ENCODE measurements around the gene PTPN18. TPM values are rescaled to one million over a fixed set of nuclear protein-coding genes. Genes with fewer than 3 reads are reported as not detected.
A peak's percentile ranks its signal among the peaks of the same experiment; 100 is the strongest.

The PTPN18 gene
- total and polyA plus RNA-seq, 2 donors (not counting 1 experiment from before 2014, with no cell fraction given) = 9.6 to 18.1 TPM

DNA sequence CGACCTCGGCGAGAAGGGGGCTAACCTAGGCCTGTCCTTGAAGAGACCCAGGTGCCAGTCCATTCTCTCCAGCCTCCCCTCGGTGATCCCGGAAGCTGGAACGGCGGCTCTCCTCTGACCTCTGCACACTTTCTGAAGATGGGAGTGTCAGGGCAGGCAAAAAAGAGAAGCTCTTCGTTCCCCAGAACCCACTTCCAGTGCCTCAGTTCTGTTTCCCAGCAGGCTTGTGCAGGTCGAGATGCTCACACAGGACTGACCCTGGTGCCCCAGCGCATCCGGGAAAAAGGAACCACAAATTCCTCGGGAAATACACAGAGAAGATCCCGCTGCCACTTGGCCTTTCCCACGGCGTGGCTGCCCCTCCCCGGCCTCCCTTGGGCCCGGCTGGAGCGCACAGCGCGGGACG, 681 bp upstream of the PTPN18 start:
- Histone ChIP-seq H3K4me1 (ENCODE audit: control insufficient read depth, extremely low read depth, insufficient read depth, low read length) (peaks cover 2% of the 10 kb centered on the region), H2AFZ (ENCODE audit: low read length) (peak overlapping the region; percentile 77), H3K4me2 (ENCODE audit: extremely low read depth, insufficient read depth, low read length) (peak overlapping the region; percentile 76), H4K20me1 (ENCODE audit: control insufficient read depth, extremely low read depth, insufficient read depth, low read length) (no peaks in the 10 kb centered on the region), H3K27me3 (ENCODE audit: control insufficient read depth, insufficient read depth, low read length) (no peaks in the 10 kb centered on the region), H3K9me3 (ENCODE audit: control insufficient read depth, insufficient read depth, low read depth, low read length) (no peaks in the 10 kb centered on the region), H3K36me3 (ENCODE audit: control insufficient read depth, insufficient read depth, low read length) (no peaks in the 10 kb centered on the region), H3K4me3 (replicated peaks in 1 of 4; ENCODE audit: control extremely low read depth in 1 of 4, insufficient read depth in 1 of 4, low read depth in 3 of 4, low read length in 4 of 4) (peak overlapping the region; percentile 45 to 73 (median 55)), H3K27ac (ENCODE audit: insufficient read depth, low read length) (peak overlapping the region; percentile 37), H3K79me2 (ENCODE audit: control insufficient read depth, insufficient read depth, low read length) (no peaks in the 10 kb centered on the region), H3K9ac (ENCODE audit: insufficient read depth, low read length) (peak overlapping the region; percentile 74)
- TF ChIP-seq, protein P1, sequence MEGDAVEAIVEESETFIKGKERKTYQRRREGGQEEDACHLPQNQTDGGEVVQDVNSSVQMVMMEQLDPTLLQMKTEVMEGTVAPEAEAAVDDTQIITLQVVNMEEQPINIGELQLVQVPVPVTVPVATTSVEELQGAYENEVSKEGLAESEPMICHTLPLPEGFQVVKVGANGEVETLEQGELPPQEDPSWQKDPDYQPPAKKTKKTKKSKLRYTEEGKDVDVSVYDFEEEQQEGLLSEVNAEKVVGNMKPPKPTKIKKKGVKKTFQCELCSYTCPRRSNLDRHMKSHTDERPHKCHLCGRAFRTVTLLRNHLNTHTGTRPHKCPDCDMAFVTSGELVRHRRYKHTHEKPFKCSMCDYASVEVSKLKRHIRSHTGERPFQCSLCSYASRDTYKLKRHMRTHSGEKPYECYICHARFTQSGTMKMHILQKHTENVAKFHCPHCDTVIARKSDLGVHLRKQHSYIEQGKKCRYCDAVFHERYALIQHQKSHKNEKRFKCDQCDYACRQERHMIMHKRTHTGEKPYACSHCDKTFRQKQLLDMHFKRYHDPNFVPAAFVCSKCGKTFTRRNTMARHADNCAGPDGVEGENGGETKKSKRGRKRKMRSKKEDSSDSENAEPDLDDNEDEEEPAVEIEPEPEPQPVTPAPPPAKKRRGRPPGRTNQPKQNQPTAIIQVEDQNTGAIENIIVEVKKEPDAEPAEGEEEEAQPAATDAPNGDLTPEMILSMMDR (conservative IDR thresholded peaks at IDR 0.05 in 1 of 2, IDR thresholded peaks at IDR 0.05 in 1 of 2; ENCODE audit: low read depth in 1 of 2, low read length in 2 of 2) = no peak
- no peak for TF ChIP-seq EZH2 (IDR thresholded peaks at IDR 0.05; ENCODE audit: low read length, missing control alignments)
- DNase-seq (ENCODE audit: low read depth in 2 of 2) = no peak

DNA sequence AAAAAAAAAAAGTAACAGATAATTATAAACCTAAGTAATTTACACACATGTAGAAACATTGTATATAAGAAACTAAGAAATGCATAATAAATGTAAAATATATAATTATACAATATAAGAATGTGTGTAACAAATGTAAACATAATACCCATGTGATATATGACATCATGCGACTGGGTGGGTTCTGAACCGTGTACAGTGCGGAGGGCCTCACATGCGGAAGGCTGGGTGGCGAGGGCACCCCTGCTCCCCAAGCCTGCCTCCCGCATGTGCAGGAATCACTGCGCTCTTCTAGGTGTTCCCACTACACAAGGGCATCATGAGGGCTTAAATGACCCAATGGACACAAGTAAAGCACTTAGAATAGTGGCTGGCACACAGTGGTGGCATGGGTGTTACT, 2.0 kb downstream of the PTPN18 start:
- H3K36me3 ChIP-seq (ENCODE audit: control insufficient read depth, insufficient read depth, low read length) = no peaks in the 10 kb centered on the region
- H3K4me2 ChIP-seq (ENCODE audit: extremely low read depth, insufficient read depth, low read length) = no peak overlapping the region
- TF ChIP-seq, protein P1 (conservative IDR thresholded peaks at IDR 0.05 in 1 of 2, IDR thresholded peaks at IDR 0.05 in 1 of 2; ENCODE audit: low read depth in 1 of 2, low read length in 2 of 2) = no peak
- no peak for TF ChIP-seq EZH2 (IDR thresholded peaks at IDR 0.05; ENCODE audit: low read length, missing control alignments)
- no peak for DNase-seq (ENCODE audit: low read depth in 2 of 2)
- H3K9ac ChIP-seq (ENCODE audit: insufficient read depth, low read length) = no peak overlapping the region
- no peak overlapping the region for H2AFZ ChIP-seq (ENCODE audit: low read length)
- no peak overlapping the region for H3K4me3 ChIP-seq (replicated peaks in 1 of 4; ENCODE audit: control extremely low read depth in 1 of 4, insufficient read depth in 1 of 4, low read depth in 3 of 4, low read length in 4 of 4)
- H3K9me3 ChIP-seq (ENCODE audit: control insufficient read depth, insufficient read depth, low read depth, low read length) = no peaks in the 10 kb centered on the region
- H3K27me3 ChIP-seq (ENCODE audit: control insufficient read depth, insufficient read depth, low read length) = no peaks in the 10 kb centered on the region
- H3K4me1 ChIP-seq (ENCODE audit: control insufficient read depth, extremely low read depth, insufficient read depth, low read length) = peaks cover 2% of the 10 kb centered on the region
- H3K79me2 ChIP-seq (ENCODE audit: control insufficient read depth, insufficient read depth, low read length) = no peaks in the 10 kb centered on the region
- H4K20me1 ChIP-seq (ENCODE audit: control insufficient read depth, extremely low read depth, insufficient read depth, low read length) = no peaks in the 10 kb centered on the region
- H3K27ac ChIP-seq (ENCODE audit: insufficient read depth, low read length) = no peak overlapping the region

DNA sequence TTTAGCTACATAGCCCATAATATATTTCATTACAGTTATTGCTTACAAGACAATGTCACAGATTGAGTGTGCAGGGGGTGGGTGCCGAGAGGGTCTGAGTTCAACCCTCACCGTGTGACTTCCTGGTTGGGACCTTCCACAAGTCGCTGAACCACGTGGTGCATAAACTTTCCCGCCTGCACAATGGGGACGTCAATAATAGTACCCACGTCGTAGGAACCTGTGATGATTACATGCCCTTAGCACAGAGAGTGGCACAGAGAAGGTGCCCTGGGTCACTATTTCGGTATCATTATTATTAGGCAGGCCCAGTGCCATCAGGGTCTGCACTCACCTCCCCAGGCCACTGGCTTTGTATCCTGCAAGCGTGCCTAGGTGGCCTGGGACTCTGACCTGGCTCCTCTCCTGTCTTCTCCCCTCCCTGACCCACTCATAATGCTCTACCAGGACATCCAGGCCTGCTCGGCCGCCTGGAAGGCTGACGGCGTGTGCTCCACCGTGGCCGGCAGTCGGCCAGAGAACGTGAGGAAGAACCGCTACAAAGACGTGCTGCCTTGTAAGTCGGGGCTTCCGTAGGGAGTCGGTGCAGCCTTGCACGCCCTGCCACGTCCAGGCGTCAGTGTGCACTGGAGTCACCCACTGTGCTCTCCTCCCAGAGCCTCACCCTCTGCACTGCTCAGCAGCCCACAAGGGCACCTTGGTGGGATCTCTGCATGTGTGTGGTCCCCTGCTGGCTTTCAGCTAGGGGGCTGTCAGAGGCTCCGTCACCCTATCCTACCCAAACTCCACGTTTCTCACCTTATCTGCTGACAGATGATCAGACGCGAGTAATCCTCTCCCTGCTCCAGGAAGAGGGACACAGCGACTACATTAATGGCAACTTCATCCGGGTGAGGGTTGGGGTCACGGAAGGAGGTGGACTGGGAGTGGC, 2.8 kb downstream of the PTPN18 start:
- no peak for DNase-seq (ENCODE audit: low read depth in 2 of 2)
- Histone ChIP-seq H3K9me3 (ENCODE audit: control insufficient read depth, insufficient read depth, low read depth, low read length) (no peaks in the 10 kb centered on the region), H3K27me3 (ENCODE audit: control insufficient read depth, insufficient read depth, low read length) (no peaks in the 10 kb centered on the region), H2AFZ (ENCODE audit: low read length) (no peak overlapping the region), H3K4me3 (replicated peaks in 1 of 4; ENCODE audit: control extremely low read depth in 1 of 4, insufficient read depth in 1 of 4, low read depth in 3 of 4, low read length in 4 of 4) (no peak overlapping the region), H3K4me2 (ENCODE audit: extremely low read depth, insufficient read depth, low read length) (no peak overlapping the region), H3K36me3 (ENCODE audit: control insufficient read depth, insufficient read depth, low read length) (no peaks in the 10 kb centered on the region), H3K27ac (ENCODE audit: insufficient read depth, low read length) (no peak overlapping the region), H4K20me1 (ENCODE audit: control insufficient read depth, extremely low read depth, insufficient read depth, low read length) (no peaks in the 10 kb centered on the region), H3K4me1 (ENCODE audit: control insufficient read depth, extremely low read depth, insufficient read depth, low read length) (peaks cover 2% of the 10 kb centered on the region), H3K9ac (ENCODE audit: insufficient read depth, low read length) (no peak overlapping the region), H3K79me2 (ENCODE audit: control insufficient read depth, insufficient read depth, low read length) (no peaks in the 10 kb centered on the region)
- TF ChIP-seq EZH2 (IDR thresholded peaks at IDR 0.05; ENCODE audit: low read length, missing control alignments) = no peak
- TF ChIP-seq, protein P1 (conservative IDR thresholded peaks at IDR 0.05 in 1 of 2, IDR thresholded peaks at IDR 0.05 in 1 of 2; ENCODE audit: low read depth in 1 of 2, low read length in 2 of 2) = no peak
